H1 (cell line): ENCODE data around the gene SEH1L. TPM values are rescaled to one million over a fixed set of nuclear protein-coding genes. Genes with fewer than 3 reads are reported as not detected.

Experiments used
- KDM1A ChIP-seq: fragments of 200-600, 300-600 bp; sonication (generic); IDR thresholded peaks from 2 replicates; pipeline ENCODE4 v1.7.1; 2016; ENCODE audit warnings: mild to moderate bottlenecking, low read length, borderline replicate concordance
- POU5F1 ChIP-seq: IDR thresholded peaks from 2 replicates; pipeline ENCODE4 v1.6.1; 2011; ENCODE audit warnings: low read depth, mild to moderate bottlenecking, low read length, moderate library complexity
- RNF2 ChIP-seq: fragments of 200-900, 300-1000 bp; sonication (generic); IDR thresholded peaks from 2 replicates; pipeline ENCODE4 v1.7.1; 2016; ENCODE audit warnings: borderline replicate concordance, low read depth, mild to moderate bottlenecking, antibody characterized with exemption, low read length; ENCODE audit not compliant: poor library complexity, severe bottlenecking; ENCODE audit errors: missing control alignments
- SAP30 ChIP-seq: fragments of 300-600 bp; sonication (generic); IDR thresholded peaks from 2 replicates; pipeline ENCODE4 v1.7.1; 2012; ENCODE audit warnings: low read length, moderate library complexity, mild to moderate bottlenecking, inconsistent platforms; ENCODE audit not compliant: insufficient read depth, insufficient replicate concordance
- SIN3A ChIP-seq, 2 experiments: IDR thresholded peaks in 1 of 2; conservative IDR thresholded peaks in 1 of 2; 2 replicates each; pipeline ENCODE4 v1.6.1; 2011 to 2012; ENCODE audit warnings: low read length in 2 of 2, improper control_type of control experiment in 1 of 2, low read depth in 1 of 2, mild to moderate bottlenecking in 1 of 2
- SIX5 ChIP-seq: IDR thresholded peaks from 2 replicates; pipeline ENCODE4 v1.6.1; 2011; ENCODE audit warnings: mild to moderate bottlenecking, low read depth, low read length
- SUZ12 ChIP-seq: fragments of 200-600 bp; sonication (generic); IDR thresholded peaks from 2 replicates; pipeline ENCODE4 v1.6.1; 2012; ENCODE audit warnings: mild to moderate bottlenecking, inconsistent platforms, low read length, moderate library complexity, mixed read lengths
- ZNF274 ChIP-seq: IDR thresholded peaks from 2 replicates; pipeline ENCODE4 v1.7.0; 2012; ENCODE audit warnings: low read length, borderline replicate concordance; ENCODE audit errors: extremely low read depth
- polyA plus RNA-seq, 7 experiments: library from polyadenylated mRNA; depleted of rRNA in 3 of 7; stranded (reverse) in 5 of 7; unstranded in 2 of 7; fragments of >200 nt in 5 of 7; fragments of 200-250 nt in 2 of 7; gene quantifications; 1 replicate in 5 of 7; 2 replicates in 1 of 7; 4 replicates in 1 of 7; pipeline versions ENCODE4 v1.2.1 to v1.2.3, GENCODE V29; 2011 to 2013; ENCODE audit warnings: missing spikeins in 2 of 7, mixed read lengths in 2 of 7
- total RNA-seq: library from RNA; stranded (reverse); fragmentation: NEBNext Ultra II Directional; extraction: Animal tissue kit (Norgen Biotek cat#: 25700); gene quantifications from 2 replicates; pipeline ENCODE4 v1.2.1, GENCODE V29; 2021

Gene SEH1L
- total and polyA plus RNA-seq, 2 of the 8 experiments (the other 6 are each of a cell fraction or from before 2014, with no cell fraction given), result 41.7 to 96.7 TPM

DNA sequence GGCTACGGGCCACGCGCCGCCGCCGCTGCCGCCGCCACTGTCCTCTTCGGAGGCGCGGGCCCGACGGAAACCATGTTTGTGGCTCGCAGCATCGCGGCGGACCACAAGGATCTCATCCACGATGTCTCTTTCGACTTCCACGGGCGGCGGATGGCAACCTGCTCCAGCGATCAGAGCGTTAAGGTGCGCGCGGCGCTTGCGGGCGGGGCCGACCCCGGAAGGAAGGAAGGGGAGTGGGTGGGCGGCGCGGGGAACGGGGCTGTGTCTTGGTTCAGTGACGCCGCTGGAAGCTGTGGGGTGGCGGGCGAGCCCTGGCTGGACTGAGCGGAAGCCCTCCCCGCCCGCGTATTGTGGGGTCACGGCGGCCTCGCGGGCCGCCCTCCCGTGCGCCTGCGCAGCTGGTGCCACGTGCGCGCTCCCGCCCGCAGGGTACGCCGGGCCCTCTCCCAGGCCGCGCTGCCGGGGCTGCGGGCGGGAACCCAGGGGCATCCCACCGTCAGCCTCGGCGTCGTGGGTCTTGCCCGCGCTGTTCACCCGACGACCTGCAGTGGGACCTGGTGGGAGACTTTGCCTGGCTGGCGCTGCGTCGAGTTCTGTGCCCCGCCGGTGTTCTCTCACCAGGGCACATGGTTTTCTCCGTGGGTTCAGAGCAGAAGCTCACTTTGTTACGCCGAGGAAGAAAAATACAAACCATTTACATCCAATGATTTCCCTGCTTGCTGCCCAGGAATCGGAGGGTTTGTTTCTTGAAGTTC lies 416 bp downstream of the SEH1L start (continued):
- TF ChIP-seq SIN3A (conservative IDR thresholded peaks at IDR 0.05 in 1 of 2, IDR thresholded peaks at IDR 0.05 in 1 of 2; ENCODE audit: low read depth in 1 of 2, low read length in 2 of 2), result peak in 1 of 2 experiments; percentile 17; a peak in 1 of 4 replicates
- no peak for TF ChIP-seq SAP30
- TF ChIP-seq POU5F1, result no peak
- TF ChIP-seq SIX5, result no peak
- no peak for TF ChIP-seq ZNF274
- TF ChIP-seq RNF2, result peak; percentile 33
- TF ChIP-seq KDM1A, result 0 out of 2 replicates have a peak, but pooled peaks have one; percentile 30
- no peak for TF ChIP-seq SUZ12
- TF ChIP-seq, all 59 proteins: peak for 20
